RWPE1 (cell line): ENCODE results near the gene KDELR3.
"Not testable (repeated sequence)": the region's sequence is repeated elsewhere in the genome, so short reads cannot be mapped to it uniquely, and the experiment has no call there.

Experiments used
- CTCF ChIA-PET: fragments of 350-600 bp; sonication (Branson Sonifier 250); formaldehyde crosslinking; extraction: SDS; loops from one replicate; lab custom pipeline; 2021; lab: Yijun Ruan, JAX
- POLR2A ChIA-PET: fragments of 400-600 bp; formaldehyde crosslinking; extraction: SDS; loops from one replicate; lab custom pipeline; 2020; ENCODE audit warnings: antibody characterized with exemption; ENCODE audit not compliant: low non-redundant PET; lab: Yijun Ruan, JAX
- DNase-seq: peaks from one replicate; pipeline ENCODE4 v3.0.0; 2012; ENCODE audit warnings: low spot score
- H3K27ac ChIP-seq: fragments of 450-650 bp; 2 replicates; pipeline ENCODE4 v1.5.1; 2017
- CTCF ChIP-seq: fragments of 450-650 bp; conservative IDR thresholded peaks from 2 replicates; pipeline ENCODE4 v1.5.1; 2017; ENCODE audit warnings: low read depth, mild to moderate bottlenecking

KDELR3 gene

GRCh38 chr22:38468443-38469305 is 778 bp downstream of the KDELR3 start:
- no peak for TF ChIP-seq CTCF
- ChIA-PET POLR2A (interaction anchor here (0.6 kb wide), 1 partner anchor 172 kb away, joined by 3 read pairs; no protein-coding TSS in a partner anchor), CTCF (interaction anchor here (0.7 kb wide), 1 partner anchor 415 kb away, joined by 3 read pairs; no protein-coding TSS in a partner anchor)
- DNase-seq = no peak
- H3K27ac ChIP-seq = peak overlapping the region; percentile 43

GRCh38 chr22:38469306-38469781 is 1.4 kb downstream of the KDELR3 start:
- DNase-seq = no peak
- POLR2A ChIA-PET = no interaction called here
- no peak for TF ChIP-seq CTCF
- 0 out of 2 replicates have a peak overlapping the region, but pooled peaks have one; percentile 0 for H3K27ac ChIP-seq
- CTCF ChIA-PET = interaction anchor here (0.7 kb wide), 1 partner anchor 416 kb away, joined by 3 read pairs; no protein-coding TSS in a partner anchor

DNA sequence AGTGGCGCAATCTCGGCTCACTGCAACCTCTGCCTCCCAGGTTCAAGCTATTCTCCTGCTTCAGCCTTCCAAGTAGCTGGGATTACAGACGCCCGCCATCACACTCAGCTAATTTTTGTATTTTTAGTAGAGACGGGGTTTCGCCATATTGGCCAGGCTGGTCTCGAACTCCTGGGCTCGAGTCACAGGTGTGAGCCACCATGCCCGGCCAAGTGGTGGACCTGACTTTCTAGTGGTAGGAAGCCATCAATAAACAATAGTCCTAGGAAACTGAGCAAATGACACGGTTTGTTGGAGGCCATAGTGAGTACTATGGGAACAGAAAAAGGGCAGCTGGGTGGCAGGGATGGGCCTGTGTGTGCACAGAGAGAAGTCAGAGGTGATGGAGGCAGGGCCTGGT is 2.3 kb downstream of the KDELR3 start:
- DNase-seq, POLR2A ChIA-PET: not testable (repeated sequence)
- CTCF ChIA-PET = interaction anchor here (0.7 kb wide), 1 partner anchor 507 kb away, joined by 6 read pairs; no protein-coding TSS in a partner anchor

GRCh38 chr22:38471237-38471636 is 3.3 kb downstream of the KDELR3 start:
- CTCF ChIA-PET = no interaction called here
- POLR2A ChIA-PET = no interaction called here
- DNase-seq = no peak
- no peak overlapping the region for H3K27ac ChIP-seq
- TF ChIP-seq CTCF = no peak

More for the DNA sequence above, 2.3 kb downstream of the KDELR3 start:
- not testable (repeated sequence) for H3K27ac ChIP-seq

DNA sequence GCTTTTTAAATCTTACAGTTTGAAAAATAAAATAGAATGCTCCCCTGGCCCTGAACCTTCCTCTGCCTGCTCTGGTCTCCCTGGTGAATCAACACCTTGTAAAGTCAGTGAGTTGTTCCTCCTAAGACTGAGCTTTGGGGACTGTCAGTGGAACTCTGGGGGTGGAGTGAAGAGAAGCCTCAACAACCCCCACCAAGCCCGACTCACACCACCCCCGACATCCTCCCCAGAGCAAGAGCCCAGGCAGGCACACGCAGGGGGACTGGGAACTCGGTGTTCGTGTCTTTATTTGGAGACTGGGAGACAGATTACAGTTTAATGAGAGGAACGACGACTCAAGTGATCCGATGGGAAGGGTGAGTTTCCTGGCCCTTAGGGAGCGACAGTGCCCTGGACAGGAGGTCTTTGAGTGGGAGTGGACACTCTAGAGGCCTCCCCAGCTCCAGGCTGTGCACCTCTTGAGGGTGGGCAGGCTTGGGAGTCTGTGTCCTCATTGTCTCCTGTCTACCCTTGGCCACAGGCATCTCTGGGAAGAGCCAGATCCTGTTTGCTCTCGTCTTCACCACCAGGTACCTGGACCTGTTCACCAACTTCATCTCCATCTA is 6.2 kb downstream of the KDELR3 start:
- no peak for TF ChIP-seq CTCF
- CTCF ChIA-PET = interaction anchor here (0.5 kb wide), 1 partner anchor 16 kb away, joined by 4 read pairs; no protein-coding TSS in a partner anchor
- no peak overlapping the region for H3K27ac ChIP-seq
- DNase-seq = no peak
- POLR2A ChIA-PET = no interaction called here

DNA sequence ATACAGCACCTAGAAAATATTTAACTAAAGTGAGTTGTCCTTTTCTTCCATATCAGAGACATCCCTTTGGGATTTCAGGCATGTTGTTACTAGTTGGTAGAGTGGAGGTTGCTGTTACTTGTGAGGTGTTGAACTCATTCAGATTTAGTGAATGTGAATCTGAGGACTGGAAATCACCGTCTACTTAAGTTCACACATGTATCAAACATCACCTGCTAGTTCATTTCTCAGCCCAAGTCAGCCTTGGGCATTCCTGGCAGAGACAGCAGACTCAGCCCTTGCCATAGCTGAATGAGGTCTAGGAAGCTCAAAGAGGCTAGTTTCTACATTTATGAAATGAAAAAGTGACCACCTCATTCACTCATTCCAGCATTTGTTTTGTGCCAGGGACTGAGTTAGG is 9.7 kb downstream of the KDELR3 start:
- CTCF ChIA-PET = no interaction called here

More for the DNA sequence above, 9.7 kb downstream of the KDELR3 start:
- POLR2A ChIA-PET = no interaction called here
- H3K27ac ChIP-seq = no peak overlapping the region
- no peak for DNase-seq
- TF ChIP-seq CTCF = no peak
